Mesothelial cell of epicardium (in vitro differentiated cells): ENCODE data around the gene PHPT1. TPM values are rescaled to one million over a fixed set of nuclear protein-coding genes. Genes with fewer than 3 reads are reported as not detected.

Experiments used
- DNase-seq, 2 experiments: peaks; one replicate each; pipeline ENCODE4 v3.0.0; 2021; ENCODE audit warnings: low spot score in 2 of 2; ENCODE audit not compliant: unreplicated experiment in 2 of 2
- H3K27ac Mint-ChIP-seq: 2 replicates; pipeline ENCODE4 v1.8.0; 2021; ENCODE audit warnings: mixed read lengths
- H3K27me3 Mint-ChIP-seq: 2 replicates; pipeline ENCODE4 v1.8.0; 2021; ENCODE audit warnings: low read depth, mixed read lengths
- H3K36me3 Mint-ChIP-seq: 2 replicates; pipeline ENCODE4 v1.8.0; 2021; ENCODE audit warnings: mixed read lengths
- H3K4me1 Mint-ChIP-seq: 2 replicates; pipeline ENCODE4 v1.8.0; 2021; ENCODE audit warnings: mixed read lengths
- H3K4me3 Mint-ChIP-seq: 2 replicates; pipeline ENCODE4 v1.8.0; 2021; ENCODE audit warnings: mild to moderate bottlenecking, moderate library complexity, mixed read lengths
- H3K9me3 Mint-ChIP-seq: 2 replicates; pipeline ENCODE4 v1.8.0; 2021; ENCODE audit warnings: mixed read lengths
- total RNA-seq: library from RNA; stranded (reverse); gene quantifications from 3 replicates; pipeline ENCODE4 v1.2.1, GENCODE V29; 2021
- TF ChIP-seq, protein P1 (sequence below): fragments of 200-600 bp; sonication (generic); IDR thresholded peaks from one replicate; pipeline ENCODE4 v1.5.0; 2021; ENCODE audit warnings: antibody characterized with exemption; ENCODE audit not compliant: unreplicated experiment

Gene PHPT1
- total RNA-seq, 1 donor from 2014 or later: 168 TPM

- Mint-ChIP-seq H3K9me3 (no peaks in the 10 kb centered on the region), H3K4me3 (peak within 1 kb of the TSS; percentile 74)
Measured at GRCh38 chr9:136885950-136886578, 36.9 kb downstream of the PHPT1 start, which contains the start of gene TRAF2. TSS of gene TRAF2 (plus strand) at chr9:136886516. CDS start at chr9:136898741, 12,225 bp downstream.

DNA sequence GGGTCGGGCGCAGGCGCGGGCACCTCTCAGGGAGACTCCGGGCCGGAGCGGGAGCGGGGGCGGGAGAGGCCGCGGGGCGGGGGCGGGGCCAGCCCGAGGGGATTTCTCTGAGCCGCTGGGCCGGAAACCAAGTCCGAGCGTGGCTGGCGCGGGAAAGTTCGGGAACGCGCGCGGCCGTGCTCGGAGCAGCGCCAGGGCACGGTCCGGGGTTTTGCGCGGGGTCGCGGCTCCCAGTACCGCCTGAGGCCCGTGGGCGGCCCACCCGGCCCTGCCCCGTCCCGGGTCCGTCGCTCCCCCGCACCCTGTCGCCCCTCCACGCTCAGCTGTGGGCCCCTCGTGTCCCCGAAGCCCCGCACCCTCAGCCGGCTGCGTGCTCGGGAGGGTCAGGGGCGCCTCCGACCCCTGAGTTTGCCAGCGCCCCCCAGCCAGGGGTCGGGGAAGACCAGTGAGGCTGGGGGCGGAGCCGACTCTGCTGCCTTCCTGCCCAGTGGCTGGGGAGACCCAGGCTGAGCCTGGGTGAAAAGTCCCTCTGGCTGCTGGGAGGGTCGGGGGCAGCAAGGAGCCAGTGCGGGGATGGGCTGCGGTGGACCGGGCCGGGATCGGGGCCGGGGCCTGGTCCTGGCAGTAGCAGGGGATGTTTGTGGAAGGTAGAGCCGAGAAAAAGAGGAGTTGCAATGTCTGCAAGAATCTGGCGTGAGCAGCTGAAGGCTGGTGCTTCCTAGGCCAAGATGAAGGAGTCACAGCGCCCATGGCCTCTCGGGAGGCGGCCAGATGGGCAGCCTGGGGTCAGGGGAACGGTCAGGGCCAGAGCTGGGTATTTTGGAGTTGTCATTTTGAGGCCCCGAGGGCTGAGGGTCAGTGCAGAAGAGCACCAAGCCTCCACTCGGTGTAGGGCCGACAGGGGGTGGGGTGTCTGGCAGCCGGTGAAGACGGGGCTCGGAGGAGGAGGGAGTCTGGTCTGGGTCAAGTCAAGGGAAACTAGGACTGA is 37.7 kb downstream of the PHPT1 start:
- Mint-ChIP-seq H3K4me1 (peaks cover 8% of the 10 kb centered on the region), H3K4me3 (peak overlapping the region; percentile 74), H3K36me3 (no peaks in the 10 kb centered on the region), H3K27ac (peak overlapping the region; percentile 76), H3K9me3 (no peaks in the 10 kb centered on the region), H3K27me3 (no peaks in the 10 kb centered on the region)
- TF ChIP-seq, protein P1, sequence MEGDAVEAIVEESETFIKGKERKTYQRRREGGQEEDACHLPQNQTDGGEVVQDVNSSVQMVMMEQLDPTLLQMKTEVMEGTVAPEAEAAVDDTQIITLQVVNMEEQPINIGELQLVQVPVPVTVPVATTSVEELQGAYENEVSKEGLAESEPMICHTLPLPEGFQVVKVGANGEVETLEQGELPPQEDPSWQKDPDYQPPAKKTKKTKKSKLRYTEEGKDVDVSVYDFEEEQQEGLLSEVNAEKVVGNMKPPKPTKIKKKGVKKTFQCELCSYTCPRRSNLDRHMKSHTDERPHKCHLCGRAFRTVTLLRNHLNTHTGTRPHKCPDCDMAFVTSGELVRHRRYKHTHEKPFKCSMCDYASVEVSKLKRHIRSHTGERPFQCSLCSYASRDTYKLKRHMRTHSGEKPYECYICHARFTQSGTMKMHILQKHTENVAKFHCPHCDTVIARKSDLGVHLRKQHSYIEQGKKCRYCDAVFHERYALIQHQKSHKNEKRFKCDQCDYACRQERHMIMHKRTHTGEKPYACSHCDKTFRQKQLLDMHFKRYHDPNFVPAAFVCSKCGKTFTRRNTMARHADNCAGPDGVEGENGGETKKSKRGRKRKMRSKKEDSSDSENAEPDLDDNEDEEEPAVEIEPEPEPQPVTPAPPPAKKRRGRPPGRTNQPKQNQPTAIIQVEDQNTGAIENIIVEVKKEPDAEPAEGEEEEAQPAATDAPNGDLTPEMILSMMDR: no peak
- peak in 1 of 2 experiments; percentile 57 for DNase-seq

More at GRCh38 chr9:136885950-136886578, 36.9 kb downstream of the PHPT1 start, which contains the start of gene TRAF2:
- no peaks in the 10 kb centered on the region for H3K36me3 Mint-ChIP-seq
- H3K27ac Mint-ChIP-seq: peak within 1 kb of the TSS; percentile 76
- peak; percentile 97 to 99 for DNase-seq
- no peaks in the 10 kb centered on the region for H3K27me3 Mint-ChIP-seq
- peaks cover 8% of the 10 kb centered on the region for H3K4me1 Mint-ChIP-seq
- TF ChIP-seq, protein P1: no peak

DNA sequence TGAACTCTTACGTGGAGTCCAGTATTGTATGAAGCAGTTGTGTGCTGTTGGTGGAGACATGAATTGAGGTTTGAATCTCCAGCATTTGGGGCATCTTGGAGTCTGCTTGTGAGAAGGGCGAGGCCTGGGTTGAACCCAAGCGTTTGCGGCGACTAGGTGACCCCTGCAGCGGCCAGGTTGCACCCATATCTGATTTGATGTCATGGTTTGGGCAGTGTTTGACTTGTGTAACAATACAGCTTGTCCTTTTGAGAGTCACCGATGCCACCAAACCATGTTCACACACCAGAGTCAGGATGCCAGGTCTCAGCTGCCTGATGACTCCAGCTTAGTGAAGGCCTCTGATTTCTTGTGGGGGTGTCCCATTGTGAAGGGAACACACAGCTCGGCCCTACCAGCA is 39.2 kb downstream of the PHPT1 start:
- Mint-ChIP-seq H3K36me3 (no peaks in the 10 kb centered on the region), H3K27me3 (no peaks in the 10 kb centered on the region), H3K27ac (no peak overlapping the region), H3K4me1 (peaks cover 8% of the 10 kb centered on the region), H3K4me3 (no peak overlapping the region), H3K9me3 (no peaks in the 10 kb centered on the region)
- TF ChIP-seq, protein P1: no peak
- DNase-seq: no peak

DNA sequence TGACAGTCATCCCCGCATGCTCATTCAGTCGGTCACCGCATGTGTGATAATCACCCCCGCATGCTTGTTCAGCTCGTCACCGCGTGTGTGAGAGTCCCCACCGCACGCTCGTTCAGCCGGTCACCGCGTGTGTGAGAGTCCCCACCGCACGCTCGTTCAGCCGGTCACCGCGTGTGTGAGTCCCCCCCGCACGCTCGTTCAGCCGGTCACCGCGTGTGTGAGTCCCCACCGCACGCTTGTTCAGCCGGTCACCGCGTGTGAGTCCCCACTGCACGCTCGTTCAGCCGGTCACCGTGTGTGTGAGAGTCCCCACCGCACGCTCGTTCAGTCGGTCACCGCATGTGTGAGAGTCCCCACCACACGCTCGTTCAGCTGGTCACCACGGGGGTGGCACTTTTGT is 40.6 kb downstream of the PHPT1 start:
- no peak overlapping the region for H3K27ac Mint-ChIP-seq
- no peak for DNase-seq
- H3K27me3 Mint-ChIP-seq: no peaks in the 10 kb centered on the region
- no peak overlapping the region for H3K4me3 Mint-ChIP-seq
- peaks cover 8% of the 10 kb centered on the region for H3K4me1 Mint-ChIP-seq
- peaks cover 2% of the 10 kb centered on the region for H3K36me3 Mint-ChIP-seq
- TF ChIP-seq, protein P1: no peak
- H3K9me3 Mint-ChIP-seq: no peaks in the 10 kb centered on the region

DNA sequence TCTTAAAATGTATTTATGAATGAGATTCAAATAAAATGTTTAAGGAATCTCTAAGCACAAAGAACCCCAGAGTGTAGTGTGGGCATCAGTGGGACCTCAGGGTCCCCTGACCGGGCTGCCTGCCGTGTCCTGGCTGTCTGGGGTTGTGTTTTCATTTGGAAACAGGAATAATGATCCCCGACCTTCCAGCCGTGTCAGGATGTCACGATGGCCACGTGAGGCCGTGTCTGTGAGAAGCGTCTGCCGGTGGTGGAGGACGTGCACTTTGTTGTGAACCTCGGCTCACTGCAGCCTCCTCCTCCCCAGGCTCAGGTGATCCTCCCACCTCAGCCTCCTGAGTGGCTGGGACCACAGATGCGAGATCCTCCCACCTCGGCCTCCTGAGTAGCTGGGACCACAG is 41.5 kb downstream of the PHPT1 start:
- TF ChIP-seq, protein P1: no peak
- Mint-ChIP-seq H3K4me3 (no peak overlapping the region), H3K36me3 (peaks cover 2% of the 10 kb centered on the region), H3K9me3 (no peaks in the 10 kb centered on the region), H3K27me3 (no peaks in the 10 kb centered on the region), H3K4me1 (peaks cover 8% of the 10 kb centered on the region), H3K27ac (no peak overlapping the region)
- DNase-seq: no peak
